Activated T-cell treated with anti-CD3 and anti-CD28 coated beads, Interleukin-2, amount 50 U/mL, for 1 hour (primary cell): ENCODE data around the gene LASP1.
A peak's percentile ranks its signal among the peaks of the same experiment; 100 is the strongest.
"Not testable (repeated sequence)": the region's sequence is repeated elsewhere in the genome, so short reads cannot be mapped to it uniquely, and the experiment has no call there.

Experiments used
- DNase-seq: peaks from one replicate; pipeline ENCODE4 v3.0.0-alpha.2; 2020

Gene LASP1

DNA sequence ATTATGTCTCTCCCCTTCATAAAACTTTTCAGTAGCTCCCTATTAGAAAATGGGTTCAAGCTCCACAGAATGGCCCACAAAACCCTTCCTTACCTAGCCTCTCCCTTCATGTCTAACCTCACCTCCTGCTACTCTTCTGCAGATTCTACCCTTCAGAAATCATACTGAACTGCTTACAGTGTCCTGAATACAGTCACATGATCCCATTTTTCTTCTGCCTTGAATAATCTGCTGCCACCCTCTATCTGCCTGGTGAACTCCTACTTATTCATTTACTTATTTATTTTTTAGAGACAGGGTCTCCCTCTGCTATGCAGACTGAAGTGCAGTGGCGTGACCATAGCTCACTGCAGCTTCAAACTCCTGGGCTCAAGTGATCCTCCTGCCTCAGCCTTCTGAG lies 70.5 kb downstream of the LASP1 start:
- no peak for DNase-seq

DNA sequence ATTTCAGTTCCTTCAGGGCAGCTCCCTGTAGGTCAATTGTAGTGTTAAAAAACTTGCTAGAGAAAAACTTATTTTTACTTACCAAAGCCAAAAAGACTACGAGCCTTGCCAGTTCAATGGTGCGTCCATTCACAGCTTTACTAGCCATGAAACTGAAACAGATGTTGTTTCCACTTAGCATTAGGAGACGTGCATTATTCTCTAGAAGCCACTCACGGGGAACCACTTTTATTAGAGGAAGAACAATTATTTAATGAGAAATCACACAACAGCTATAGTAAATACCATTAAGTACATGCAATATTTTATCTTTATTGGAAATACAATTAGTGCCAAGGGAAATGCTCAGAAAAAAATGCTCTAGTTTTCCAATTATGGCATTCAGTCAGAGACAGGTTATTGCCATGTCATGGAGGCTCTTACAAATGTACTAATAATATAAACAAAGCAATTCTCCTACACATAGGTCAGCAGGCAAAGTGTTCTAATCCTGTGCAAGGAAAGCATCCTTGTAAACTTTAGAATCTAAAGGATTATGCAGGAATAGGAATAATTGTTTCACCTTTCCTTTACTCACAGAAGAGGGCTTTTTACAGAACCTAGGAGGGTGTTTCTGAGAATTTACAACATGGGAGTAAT lies 73.0 kb downstream of the LASP1 start:
- no peak for DNase-seq

DNA sequence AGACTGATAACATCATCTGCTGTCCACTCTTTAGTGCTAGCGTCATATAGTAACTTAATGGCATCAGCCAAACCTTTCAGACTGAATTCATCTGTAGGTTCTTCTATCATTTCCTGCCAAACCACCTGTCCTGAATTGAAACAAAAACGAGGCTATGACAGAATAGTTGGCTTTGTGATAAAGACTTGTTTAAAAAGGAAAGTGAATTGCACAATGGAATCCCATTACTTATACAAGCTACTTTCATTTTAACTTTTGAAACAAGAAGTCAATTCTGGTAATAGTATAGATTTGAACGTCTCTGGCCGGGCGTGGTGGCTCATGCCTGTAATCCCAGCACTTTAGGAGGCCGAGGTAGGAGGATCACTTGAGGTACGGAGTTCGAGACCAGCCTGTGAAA lies 73.7 kb downstream of the LASP1 start:
- no peak for DNase-seq

DNA sequence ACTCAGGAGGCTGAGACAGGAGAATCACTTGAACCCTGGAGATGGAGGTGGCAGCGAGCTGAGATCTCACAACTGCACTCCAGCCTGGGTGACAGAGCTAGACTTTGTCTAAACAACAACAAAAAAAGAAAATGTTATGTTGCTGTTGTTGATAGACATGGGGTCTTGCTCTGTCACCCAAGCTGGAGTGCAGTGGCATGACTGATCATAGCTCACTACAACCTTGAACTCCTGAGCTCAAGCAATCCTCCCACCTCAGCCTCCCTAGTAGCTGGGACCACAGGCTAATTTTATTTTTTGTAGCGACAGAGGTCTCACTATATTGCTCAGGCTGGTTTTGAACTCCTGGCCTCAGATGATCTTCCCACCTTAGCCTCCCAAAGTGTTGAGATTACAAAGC lies 77.3 kb downstream of the LASP1 start:
- no peak for DNase-seq

DNA sequence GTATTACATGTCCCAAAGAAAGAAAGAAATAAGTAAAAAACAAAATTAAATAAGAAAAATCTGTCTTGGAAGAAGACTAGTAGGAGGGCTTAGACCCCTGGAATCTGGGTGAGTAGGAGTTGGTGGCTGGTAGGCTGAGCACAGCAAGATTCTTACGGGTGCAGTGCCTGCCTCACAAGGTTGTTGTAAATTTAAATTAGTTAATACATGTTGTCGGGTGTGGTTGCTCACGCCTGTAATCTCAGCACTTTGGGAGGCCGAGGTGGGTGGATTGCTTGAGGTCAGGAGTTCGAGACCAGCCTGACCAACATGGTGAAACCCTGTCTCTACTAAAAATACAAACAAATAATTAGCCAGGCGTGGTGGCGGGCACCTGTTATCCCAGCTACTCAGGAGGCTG lies 83.9 kb downstream of the LASP1 start:
- not testable (repeated sequence) for DNase-seq

DNA sequence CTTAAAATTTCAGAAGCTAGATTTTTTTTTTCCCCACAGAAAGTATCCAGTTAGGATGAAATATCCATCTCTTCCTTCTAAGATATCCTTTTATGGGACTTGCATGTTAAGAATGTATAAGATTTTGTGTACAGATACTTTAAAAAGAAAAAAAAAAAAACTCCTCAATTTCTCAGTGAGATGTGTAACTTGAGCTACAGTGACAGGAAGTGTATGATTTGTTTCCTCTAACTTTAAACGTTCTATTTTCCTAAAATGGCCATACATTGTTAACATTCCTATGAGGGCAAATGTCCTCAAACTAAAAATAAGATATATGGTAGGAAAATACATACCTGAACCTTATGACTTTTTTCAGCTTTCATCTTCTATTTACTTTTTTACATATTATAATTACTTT lies 88.5 kb downstream of the LASP1 start:
- DNase-seq = no peak

DNA sequence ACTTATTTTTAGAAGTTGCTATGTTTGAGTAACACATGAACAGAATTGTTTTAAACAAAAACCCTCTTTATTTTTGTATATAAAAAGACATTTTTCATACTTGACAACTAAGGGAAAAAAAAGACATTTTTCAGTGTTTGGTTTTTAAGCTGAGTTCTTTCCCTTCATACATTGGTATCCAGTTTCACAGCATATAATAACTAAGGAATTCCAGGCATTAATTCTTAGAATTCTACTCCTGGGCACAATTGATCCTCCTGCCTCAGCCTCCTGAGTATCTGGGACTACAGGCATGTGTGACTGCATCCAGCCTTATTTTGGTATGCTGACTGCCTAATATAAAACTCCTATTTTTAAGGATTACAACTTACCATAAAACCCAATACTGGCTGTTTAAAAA lies 88.9 kb downstream of the LASP1 start:
- DNase-seq = no peak

DNA sequence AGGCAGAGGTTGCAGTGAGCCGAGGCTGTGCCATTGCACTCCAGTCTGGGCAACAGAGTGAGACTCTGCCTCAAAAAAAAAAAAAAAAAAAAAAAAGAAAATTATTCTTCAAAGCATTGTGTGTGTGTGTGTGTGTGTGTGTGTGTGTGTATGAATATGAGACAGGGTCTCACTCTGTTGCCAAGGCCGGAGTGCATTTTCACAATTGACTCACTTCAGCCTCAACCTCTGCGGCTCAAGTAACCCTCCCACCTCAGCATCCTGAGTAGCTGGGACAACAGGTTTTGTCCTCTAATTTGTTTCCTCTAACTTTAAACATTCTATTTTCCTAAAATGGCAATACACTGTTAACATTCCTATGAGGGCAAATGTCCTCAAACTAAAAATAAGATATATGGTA lies 89.7 kb downstream of the LASP1 start:
- no peak for DNase-seq

DNA sequence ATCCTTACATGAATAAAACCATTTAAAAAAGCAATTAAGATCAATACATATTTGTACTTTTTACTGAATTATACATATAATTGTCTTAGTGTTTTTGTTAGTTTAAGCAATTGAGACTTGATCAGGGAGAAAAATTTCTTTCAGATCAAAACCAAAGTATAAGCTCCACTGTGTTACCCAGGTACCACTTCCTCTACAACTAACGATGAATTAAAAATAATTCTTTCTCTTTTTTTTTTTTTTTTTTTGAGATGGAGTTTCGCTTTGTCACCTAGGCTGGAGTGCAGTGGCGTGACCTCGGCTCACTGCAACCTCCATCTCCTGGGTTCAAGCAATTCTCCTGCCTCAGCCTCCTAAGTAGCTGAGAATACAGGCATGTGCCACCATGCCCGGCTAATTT lies 90.5 kb downstream of the LASP1 start:
- DNase-seq = peak; percentile 24

DNA sequence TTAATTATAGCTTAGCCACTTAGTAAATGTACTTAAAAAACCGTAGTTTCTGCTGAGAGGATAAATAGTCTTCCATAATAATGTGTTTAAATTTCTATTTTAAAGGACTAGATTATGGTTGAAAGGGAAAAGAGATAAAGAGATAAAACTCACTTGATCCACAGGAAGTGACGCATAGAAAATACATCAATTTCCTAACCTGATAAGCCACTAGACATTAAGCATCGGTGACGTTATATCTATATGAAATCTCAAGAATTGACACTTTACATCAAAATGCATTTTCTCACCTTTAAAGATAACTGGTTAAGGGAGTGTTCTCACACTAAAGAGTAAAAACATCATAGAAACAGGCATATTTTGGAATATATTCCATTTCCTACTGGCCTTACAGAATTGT lies 91.6 kb downstream of the LASP1 start:
- no peak for DNase-seq

DNA sequence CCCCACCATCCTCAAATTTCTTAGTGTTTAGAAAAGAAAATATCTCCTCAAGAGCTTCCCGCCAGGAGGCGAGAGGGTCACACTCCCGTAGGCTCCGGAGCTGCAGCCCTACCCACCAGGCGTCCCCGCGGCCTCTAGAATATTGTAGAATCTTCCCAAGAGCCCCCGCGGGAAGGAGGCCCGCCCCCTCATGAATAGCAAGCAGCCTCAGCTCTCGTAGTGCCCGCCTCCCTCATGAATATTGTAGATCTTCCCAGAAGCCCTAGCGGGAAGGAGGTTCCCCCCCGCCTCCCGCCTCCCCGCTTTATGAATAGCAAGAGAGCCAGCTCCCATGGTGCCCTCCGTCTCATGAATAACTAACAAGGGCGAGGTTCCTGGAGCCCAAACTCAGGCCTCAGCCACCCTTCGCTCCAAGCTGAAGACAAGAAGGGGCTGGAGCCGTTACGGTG lies 97.5 kb downstream of the LASP1 start, which contains the start of gene FBXO47:
FBXO47 (minus strand) TSS at position 114 of the 449 bp plus-strand sequence. CDS start 4,378 bp downstream, outside the sequence.
- DNase-seq = peak; percentile 77

DNA sequence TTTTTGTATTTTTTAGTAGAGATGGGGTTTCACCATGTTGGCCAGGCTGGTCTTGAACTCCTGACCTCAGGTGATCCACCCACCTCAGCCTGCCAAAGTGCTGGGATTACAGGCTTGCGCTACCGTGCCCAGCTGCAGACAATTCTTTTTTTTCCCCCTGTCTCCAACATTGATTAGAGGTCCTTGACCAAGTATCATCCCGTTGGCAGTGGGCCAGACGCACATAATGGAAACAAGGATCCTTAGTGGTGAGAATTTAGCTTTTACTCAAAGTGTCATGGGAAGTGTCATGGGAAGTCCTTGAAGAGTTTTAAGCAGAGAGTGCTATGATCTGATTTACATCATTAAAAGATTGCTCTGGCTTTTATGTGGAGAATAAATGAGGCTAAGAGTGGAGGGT lies 99.4 kb downstream of the LASP1 start:
- DNase-seq = no peak

DNA sequence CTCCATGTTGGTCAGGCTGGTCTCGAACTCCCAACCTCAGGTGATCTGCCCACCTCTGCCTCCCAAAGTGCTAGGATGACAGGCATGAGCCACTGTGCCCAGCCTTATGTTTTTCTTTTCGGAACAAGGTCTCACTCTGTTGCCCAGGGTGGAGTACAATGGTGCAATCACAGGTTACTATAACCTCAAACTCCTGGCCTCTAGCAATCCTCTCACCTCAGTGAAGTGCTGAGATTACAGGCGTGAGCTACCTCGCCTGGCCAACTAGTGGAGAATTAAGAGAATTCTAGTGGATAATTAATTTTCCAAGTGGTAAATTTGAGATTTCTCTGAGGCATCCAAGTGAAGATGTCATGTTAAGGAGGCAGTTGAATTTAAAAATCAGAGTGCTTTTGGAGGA lies 100.3 kb downstream of the LASP1 start:
- no peak for DNase-seq

DNA sequence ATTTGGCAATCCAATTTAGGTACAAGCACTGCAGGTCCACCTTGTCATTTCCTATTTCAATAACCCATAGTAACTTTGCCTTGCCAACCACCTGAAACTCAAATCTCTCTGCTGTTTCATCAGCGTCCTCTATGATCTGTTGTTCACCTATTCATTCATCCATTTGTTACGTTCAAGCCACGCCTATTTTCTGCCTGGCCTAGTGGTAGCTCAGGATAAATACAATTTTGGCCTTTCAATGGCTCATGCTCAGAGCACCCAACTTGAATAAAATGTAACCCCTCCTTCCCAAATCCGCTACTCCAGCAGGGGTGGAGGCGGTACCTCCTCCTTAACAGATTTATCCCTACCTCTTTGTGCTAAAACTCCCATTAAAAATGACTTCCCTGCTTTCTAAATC lies 100.9 kb downstream of the LASP1 start:
- no peak for DNase-seq
